K562 (cell line): Measurements from ENCODE around the gene ZNF513. TPM values are rescaled to one million over a fixed set of nuclear protein-coding genes. Genes with fewer than 3 reads are reported as not detected.
A peak's percentile ranks its signal among the peaks of the same experiment; 100 is the strongest.

Source experiments
- CHD4 ChIP-seq: fragments of 200-600 bp; sonication (generic); IDR thresholded peaks from 3 replicates; pipeline ENCODE4 v1.6.1; 2012; ENCODE audit warnings: low read depth, mild to moderate bottlenecking, mixed read lengths, low read length, inconsistent platforms; ENCODE audit not compliant: insufficient read depth, insufficient replicate concordance, poor library complexity, severe bottlenecking
- RFX1 ChIP-seq: fragments of 450-650 bp; IDR thresholded peaks from 2 replicates; pipeline ENCODE4 v1.6.1; 2016; ENCODE audit warnings: mild to moderate bottlenecking, moderate library complexity
- SIN3A ChIP-seq, 2 experiments: fragments of 150-350 bp in 1 of 2; IDR thresholded peaks; 2 replicates each; pipeline ENCODE4 v1.6.1; 2011 to 2016; ENCODE audit warnings: borderline replicate concordance in 2 of 2, low read depth in 2 of 2, low read length in 2 of 2, mild to moderate bottlenecking in 2 of 2, moderate library complexity in 2 of 2; ENCODE audit not compliant: control insufficient read depth in 1 of 2
- ZKSCAN1 ChIP-seq: fragments of 150-350 bp; IDR thresholded peaks from 2 replicates; pipeline ENCODE4 v1.6.1; 2016; ENCODE audit warnings: low read depth, low read length
- ZNF217 ChIP-seq: sonication (generic); formaldehyde crosslinking; IDR thresholded peaks from 2 replicates; pipeline ENCODE4 v1.8.0; 2022; ENCODE audit warnings: mild to moderate bottlenecking, missing genetic modification reagents
- polyA plus RNA-seq, 8 experiments: library from polyadenylated mRNA; depleted of rRNA in 4 of 8; stranded (reverse) in 5 of 8; unstranded in 3 of 8; fragments of >200 nt; fragmentation: Nextera tagmentation in 2 of 8; fragmentation: Illumina TruSeq in 1 of 8; extraction: Ambion mirVana in 2 of 8; extraction: Trizol in 1 of 8; gene quantifications; 2 replicates each; pipeline versions ENCODE4 v1.2.1 to v1.2.3, GENCODE V29; 2011 to 2014; ENCODE audit warnings: inconsistent platforms in 1 of 8, missing spikeins in 1 of 8
- total RNA-seq, 7 experiments: library from RNA; depleted of rRNA in 6 of 7; stranded (reverse); fragments of >200 nt in 6 of 7; fragmentation: Illumina TruSeq in 2 of 7; extraction: Trizol in 2 of 7; gene quantifications; 2 replicates each; pipeline versions ENCODE4 v1.2.1 to v1.2.3, GENCODE V29; 2011 to 2021; ENCODE audit warnings: low replicate concordance in 1 of 7
- TF ChIP-seq, protein P1 (sequence below): fragments of 200-400 bp; formaldehyde crosslinking; IDR thresholded peaks from 2 replicates; pipeline ENCODE4 v1.6.1; 2017; ENCODE audit warnings: mild to moderate bottlenecking, low read depth, low read length, moderate library complexity
- TF ChIP-seq, protein P2 (sequence below), 2 experiments: IDR thresholded peaks; 2 replicates each; pipeline ENCODE4 v1.6.1; 2011; ENCODE audit warnings: borderline replicate concordance in 1 of 2, control low read depth in 1 of 2, low read depth in 1 of 2, low read length in 1 of 2, mild to moderate bottlenecking in 1 of 2, mixed read lengths in 1 of 2, moderate library complexity in 1 of 2; ENCODE audit not compliant: insufficient read depth in 1 of 2, insufficient read length in 1 of 2, poor library complexity in 1 of 2, severe bottlenecking in 1 of 2; ENCODE audit errors: extremely low read depth in 1 of 2
- TF ChIP-seq, protein P3 (sequence below), 2 experiments: fragments of 450-650 bp; formaldehyde crosslinking in 1 of 2; IDR thresholded peaks; 2 replicates each; pipeline versions ENCODE4 v1.4.0 to v1.6.1; 2014 to 2020; ENCODE audit warnings: mild to moderate bottlenecking in 2 of 2, borderline replicate concordance in 1 of 2, low read depth in 1 of 2
- TF ChIP-seq, protein P4 (sequence below): sonication (generic); formaldehyde crosslinking; IDR thresholded peaks from 2 replicates; pipeline ENCODE4 v1.8.1; 2023; ENCODE audit warnings: missing genetic modification reagents, mild to moderate bottlenecking, borderline replicate concordance

Gene ZNF513
- total and polyA plus RNA-seq, 9 of the 15 experiments (the other 6 are each of a cell fraction or from before 2014, with no cell fraction given), result 0.04 to 13.6 (median 4.4) TPM

DNA sequence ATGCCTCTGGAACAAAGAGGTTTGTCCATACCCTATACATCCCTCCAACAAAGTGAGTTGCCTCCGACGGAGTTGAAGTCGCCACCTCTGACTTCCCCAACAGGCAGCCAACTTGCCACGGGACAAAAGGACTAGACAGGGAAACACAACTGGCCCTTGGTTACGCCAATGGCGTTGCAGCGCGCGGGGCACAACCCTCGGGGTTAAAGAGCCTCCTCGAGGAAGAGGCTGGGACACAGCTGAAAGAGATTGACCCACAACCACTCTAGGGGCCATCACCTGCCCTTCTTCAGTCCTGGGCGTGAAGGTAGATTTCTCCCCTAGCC lies 24.5 kb downstream of the ZNF513 start (continued):
- TF ChIP-seq, protein P1, sequence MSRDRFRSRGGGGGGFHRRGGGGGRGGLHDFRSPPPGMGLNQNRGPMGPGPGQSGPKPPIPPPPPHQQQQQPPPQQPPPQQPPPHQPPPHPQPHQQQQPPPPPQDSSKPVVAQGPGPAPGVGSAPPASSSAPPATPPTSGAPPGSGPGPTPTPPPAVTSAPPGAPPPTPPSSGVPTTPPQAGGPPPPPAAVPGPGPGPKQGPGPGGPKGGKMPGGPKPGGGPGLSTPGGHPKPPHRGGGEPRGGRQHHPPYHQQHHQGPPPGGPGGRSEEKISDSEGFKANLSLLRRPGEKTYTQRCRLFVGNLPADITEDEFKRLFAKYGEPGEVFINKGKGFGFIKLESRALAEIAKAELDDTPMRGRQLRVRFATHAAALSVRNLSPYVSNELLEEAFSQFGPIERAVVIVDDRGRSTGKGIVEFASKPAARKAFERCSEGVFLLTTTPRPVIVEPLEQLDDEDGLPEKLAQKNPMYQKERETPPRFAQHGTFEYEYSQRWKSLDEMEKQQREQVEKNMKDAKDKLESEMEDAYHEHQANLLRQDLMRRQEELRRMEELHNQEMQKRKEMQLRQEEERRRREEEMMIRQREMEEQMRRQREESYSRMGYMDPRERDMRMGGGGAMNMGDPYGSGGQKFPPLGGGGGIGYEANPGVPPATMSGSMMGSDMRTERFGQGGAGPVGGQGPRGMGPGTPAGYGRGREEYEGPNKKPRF, result no peak
- TF ChIP-seq, protein P2, sequence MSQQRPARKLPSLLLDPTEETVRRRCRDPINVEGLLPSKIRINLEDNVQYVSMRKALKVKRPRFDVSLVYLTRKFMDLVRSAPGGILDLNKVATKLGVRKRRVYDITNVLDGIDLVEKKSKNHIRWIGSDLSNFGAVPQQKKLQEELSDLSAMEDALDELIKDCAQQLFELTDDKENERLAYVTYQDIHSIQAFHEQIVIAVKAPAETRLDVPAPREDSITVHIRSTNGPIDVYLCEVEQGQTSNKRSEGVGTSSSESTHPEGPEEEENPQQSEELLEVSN (IDR thresholded peaks at IDR 0.05; ENCODE audit: borderline replicate concordance in 1 of 2, extremely low read depth in 1 of 2, insufficient read depth in 1 of 2, insufficient read length in 1 of 2, low read depth in 1 of 2, low read length in 1 of 2, poor library complexity in 1 of 2, severe bottlenecking in 1 of 2), result peak in 1 of 2 experiments; percentile 15
- 0 out of 2 replicates have a peak, but pooled peaks have one; percentile 24 for TF ChIP-seq ZKSCAN1
- TF ChIP-seq, protein P3, sequence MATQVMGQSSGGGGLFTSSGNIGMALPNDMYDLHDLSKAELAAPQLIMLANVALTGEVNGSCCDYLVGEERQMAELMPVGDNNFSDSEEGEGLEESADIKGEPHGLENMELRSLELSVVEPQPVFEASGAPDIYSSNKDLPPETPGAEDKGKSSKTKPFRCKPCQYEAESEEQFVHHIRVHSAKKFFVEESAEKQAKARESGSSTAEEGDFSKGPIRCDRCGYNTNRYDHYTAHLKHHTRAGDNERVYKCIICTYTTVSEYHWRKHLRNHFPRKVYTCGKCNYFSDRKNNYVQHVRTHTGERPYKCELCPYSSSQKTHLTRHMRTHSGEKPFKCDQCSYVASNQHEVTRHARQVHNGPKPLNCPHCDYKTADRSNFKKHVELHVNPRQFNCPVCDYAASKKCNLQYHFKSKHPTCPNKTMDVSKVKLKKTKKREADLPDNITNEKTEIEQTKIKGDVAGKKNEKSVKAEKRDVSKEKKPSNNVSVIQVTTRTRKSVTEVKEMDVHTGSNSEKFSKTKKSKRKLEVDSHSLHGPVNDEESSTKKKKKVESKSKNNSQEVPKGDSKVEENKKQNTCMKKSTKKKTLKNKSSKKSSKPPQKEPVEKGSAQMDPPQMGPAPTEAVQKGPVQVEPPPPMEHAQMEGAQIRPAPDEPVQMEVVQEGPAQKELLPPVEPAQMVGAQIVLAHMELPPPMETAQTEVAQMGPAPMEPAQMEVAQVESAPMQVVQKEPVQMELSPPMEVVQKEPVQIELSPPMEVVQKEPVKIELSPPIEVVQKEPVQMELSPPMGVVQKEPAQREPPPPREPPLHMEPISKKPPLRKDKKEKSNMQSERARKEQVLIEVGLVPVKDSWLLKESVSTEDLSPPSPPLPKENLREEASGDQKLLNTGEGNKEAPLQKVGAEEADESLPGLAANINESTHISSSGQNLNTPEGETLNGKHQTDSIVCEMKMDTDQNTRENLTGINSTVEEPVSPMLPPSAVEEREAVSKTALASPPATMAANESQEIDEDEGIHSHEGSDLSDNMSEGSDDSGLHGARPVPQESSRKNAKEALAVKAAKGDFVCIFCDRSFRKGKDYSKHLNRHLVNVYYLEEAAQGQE (IDR thresholded peaks at IDR 0.05; ENCODE audit: borderline replicate concordance), result no peak
- TF ChIP-seq, protein P3 (CRISPR knock-in tag; IDR thresholded peaks at IDR 0.05; ENCODE audit: low read depth), result 0 out of 2 replicates have a peak, but pooled peaks have one; percentile 9
- peak; percentile 37; the same call in 1 of the 2 replicates for TF ChIP-seq RFX1
- TF ChIP-seq, protein P4, sequence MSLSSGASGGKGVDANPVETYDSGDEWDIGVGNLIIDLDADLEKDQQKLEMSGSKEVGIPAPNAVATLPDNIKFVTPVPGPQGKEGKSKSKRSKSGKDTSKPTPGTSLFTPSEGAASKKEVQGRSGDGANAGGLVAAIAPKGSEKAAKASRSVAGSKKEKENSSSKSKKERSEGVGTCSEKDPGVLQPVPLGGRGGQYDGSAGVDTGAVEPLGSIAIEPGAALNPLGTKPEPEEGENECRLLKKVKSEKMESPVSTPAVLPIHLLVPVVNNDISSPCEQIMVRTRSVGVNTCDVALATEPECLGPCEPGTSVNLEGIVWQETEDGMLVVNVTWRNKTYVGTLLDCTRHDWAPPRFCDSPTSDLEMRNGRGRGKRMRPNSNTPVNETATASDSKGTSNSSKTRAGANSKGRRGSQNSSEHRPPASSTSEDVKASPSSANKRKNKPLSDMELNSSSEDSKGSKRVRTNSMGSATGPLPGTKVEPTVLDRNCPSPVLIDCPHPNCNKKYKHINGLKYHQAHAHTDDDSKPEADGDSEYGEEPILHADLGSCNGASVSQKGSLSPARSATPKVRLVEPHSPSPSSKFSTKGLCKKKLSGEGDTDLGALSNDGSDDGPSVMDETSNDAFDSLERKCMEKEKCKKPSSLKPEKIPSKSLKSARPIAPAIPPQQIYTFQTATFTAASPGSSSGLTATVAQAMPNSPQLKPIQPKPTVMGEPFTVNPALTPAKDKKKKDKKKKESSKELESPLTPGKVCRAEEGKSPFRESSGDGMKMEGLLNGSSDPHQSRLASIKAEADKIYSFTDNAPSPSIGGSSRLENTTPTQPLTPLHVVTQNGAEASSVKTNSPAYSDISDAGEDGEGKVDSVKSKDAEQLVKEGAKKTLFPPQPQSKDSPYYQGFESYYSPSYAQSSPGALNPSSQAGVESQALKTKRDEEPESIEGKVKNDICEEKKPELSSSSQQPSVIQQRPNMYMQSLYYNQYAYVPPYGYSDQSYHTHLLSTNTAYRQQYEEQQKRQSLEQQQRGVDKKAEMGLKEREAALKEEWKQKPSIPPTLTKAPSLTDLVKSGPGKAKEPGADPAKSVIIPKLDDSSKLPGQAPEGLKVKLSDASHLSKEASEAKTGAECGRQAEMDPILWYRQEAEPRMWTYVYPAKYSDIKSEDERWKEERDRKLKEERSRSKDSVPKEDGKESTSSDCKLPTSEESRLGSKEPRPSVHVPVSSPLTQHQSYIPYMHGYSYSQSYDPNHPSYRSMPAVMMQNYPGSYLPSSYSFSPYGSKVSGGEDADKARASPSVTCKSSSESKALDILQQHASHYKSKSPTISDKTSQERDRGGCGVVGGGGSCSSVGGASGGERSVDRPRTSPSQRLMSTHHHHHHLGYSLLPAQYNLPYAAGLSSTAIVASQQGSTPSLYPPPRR (CRISPR knock-in tag), result 0 out of 2 replicates have a peak, but pooled peaks have one; percentile 7
- TF ChIP-seq CHD4, result no peak
- peak in 1 of 2 experiments; percentile 40; a peak in 1 of 4 replicates for TF ChIP-seq SIN3A (IDR thresholded peaks at IDR 0.05; ENCODE audit: borderline replicate concordance in 2 of 2, control insufficient read depth in 1 of 2, low read depth in 2 of 2, low read length in 2 of 2)
- no peak for TF ChIP-seq ZNF217 (CRISPR knock-in tag)
